Stimulated activated CD4-positive, alpha-beta T cell treated with anti-CD3 and anti-CD28 coated beads, Interleukin-12 subunit alpha, Interleukin-12 subunit beta, amount 100 ng/mL, for 4 hours (primary cell): ENCODE data around the gene LRP10.
A peak's percentile ranks its signal among the peaks of the same experiment; 100 is the strongest.

Experiments
- DNase-seq: peaks from one replicate; pipeline ENCODE4 v3.0.0-alpha.2; 2020

LRP10 gene

GRCh38 chr14:22865424-22866405 is 5.8 kb upstream of the LRP10 start:
- DNase-seq: no peak

GRCh38 chr14:22866874-22867273 is 4.7 kb upstream of the LRP10 start:
- DNase-seq: no peak

GRCh38 chr14:22870811-22871223 is 723 bp upstream of the LRP10 start:
- no peak for DNase-seq

GRCh38 chr14:22872033-22872832 is 693 bp downstream of the LRP10 start:
- DNase-seq: peak; percentile 66

- DNase-seq: no peak
Observed at GRCh38 chr14:22872833-22873520, 1.4 kb downstream of the LRP10 start.

DNA sequence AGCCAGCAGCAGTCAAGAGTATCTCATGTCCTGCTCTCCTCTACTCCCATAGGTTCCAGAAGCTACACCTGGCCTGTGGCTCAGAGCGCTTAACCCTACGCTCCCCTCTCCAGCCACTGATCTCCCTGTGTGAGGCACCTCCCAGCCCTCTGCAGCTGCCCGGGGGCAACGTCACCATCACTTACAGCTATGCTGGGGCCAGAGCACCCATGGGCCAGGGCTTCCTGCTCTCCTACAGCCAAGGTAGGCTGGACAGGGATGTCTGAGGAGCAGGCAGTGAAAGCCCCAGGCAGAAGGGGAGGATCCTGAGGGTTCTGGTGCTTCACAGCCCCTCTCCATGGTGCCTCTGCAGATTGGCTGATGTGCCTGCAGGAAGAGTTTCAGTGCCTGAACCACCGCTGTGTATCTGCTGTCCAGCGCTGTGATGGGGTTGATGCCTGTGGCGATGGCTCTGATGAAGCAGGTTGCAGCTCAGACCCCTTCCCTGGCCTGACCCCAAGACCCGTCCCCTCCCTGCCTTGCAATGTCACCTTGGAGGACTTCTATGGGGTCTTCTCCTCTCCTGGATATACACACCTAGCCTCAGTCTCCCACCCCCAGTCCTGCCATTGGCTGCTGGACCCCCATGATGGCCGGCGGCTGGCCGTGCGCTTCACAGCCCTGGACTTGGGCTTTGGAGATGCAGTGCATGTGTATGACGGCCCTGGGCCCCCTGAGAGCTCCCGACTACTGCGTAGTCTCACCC is 3.6 kb downstream of the LRP10 start:
- no peak for DNase-seq

DNA sequence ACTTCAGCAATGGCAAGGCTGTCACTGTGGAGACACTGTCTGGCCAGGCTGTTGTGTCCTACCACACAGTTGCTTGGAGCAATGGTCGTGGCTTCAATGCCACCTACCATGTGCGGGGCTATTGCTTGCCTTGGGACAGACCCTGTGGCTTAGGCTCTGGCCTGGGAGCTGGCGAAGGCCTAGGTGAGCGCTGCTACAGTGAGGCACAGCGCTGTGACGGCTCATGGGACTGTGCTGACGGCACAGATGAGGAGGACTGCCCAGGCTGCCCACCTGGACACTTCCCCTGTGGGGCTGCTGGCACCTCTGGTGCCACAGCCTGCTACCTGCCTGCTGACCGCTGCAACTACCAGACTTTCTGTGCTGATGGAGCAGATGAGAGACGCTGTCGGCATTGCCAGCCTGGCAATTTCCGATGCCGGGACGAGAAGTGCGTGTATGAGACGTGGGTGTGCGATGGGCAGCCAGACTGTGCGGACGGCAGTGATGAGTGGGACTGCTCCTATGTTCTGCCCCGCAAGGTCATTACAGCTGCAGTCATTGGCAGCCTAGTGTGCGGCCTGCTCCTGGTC is 4.3 kb downstream of the LRP10 start:
- DNase-seq: no peak

GRCh38 chr14:22877000-22877501 is 5.5 kb downstream of the LRP10 start:
- no peak for DNase-seq

GRCh38 chr14:22878271-22879246 is 7.0 kb downstream of the LRP10 start:
- no peak for DNase-seq

GRCh38 chr14:22882064-22882463 is 10.5 kb downstream of the LRP10 start:
- no peak for DNase-seq

- no peak for DNase-seq
Observed at GRCh38 chr14:22882529-22883172, 11.1 kb downstream of the LRP10 start.

GRCh38 chr14:22883173-22883976 is 11.8 kb downstream of the LRP10 start, which contains the start of gene REM2:
TSS of gene REM2 (plus strand) at chr14:22883222. CDS start at chr14:22883288, 66 bp downstream.
- no peak for DNase-seq

DNA sequence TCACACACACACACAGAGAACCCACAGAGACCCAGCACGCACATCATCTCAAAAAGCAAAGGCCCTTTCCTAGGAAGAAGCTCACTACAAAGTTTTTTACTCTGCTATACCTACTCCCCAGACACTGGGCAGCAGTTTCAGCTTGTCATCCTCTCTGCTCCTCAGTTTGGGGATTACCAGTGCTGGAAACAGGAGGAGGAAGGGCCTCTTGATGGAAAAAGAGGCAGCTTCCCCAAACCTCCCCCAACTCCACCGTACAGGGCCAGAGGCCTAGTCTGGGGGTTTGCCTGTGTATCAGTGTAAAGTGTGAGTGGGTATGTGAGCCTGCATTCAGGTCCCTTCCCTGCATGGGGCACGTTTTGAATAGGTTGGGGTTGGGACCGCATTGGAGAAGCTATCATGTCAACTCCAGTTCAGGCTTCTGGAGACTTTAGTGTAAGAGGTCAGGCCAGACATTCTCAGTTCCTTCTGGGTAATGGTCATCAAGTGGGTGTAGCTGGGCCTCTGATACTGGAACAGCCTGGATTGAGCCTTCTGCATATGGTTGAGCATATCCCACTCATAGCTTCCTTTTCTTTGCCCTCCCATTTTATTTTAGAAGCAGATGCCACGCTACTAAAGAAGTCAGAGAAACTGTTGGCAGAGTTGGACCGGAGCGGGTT is 12.7 kb downstream of the LRP10 start:
- no peak for DNase-seq

DNA sequence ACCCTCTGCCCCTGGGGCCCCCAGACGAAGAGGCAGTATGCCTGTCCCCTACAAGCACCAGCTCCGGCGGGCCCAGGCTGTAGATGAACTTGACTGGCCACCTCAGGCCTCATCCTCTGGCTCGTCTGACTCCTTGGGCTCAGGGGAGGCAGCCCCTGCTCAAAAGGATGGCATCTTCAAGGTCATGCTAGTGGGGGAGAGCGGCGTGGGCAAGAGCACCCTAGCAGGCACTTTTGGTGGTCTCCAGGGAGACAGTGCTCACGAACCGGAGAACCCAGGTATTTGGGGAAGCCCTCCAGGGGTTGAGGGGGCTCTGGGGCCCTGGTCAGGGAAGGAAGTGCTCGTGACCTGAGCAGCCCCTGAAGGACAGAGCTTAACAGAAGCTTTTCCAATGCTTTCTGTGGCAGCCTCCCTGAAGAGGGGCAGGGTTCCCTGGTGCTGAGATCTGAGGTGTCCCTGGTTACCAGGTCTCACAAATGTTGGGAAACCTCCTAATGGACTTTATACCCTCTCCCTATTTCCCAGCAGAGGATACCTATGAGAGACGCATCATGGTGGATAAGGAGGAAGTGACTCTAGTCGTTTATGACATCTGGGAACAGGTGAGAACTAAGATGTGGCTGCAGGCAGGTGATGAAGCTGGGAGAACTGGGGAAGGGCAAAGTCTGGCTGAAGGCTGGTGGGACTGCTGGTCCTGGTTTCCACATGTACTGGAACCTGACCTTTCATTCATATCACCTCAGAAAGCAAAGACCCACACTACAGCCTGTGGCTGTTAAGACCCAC is 13.4 kb downstream of the LRP10 start:
- DNase-seq: no peak

DNA sequence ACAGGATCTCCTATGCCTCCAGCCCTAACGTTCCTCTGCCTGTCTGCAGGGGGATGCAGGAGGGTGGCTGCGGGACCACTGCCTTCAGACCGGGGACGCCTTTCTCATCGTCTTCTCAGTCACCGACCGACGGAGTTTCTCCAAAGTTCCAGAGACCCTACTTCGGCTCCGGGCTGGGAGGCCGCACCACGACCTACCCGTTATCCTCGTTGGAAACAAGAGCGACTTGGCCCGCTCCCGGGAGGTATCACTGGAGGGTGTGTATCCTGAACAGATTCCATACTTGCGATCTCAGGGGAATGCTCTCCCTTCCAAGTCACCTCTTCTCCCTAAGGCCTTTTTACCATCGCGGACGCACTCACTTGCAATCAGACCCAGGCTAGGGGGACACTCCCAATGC is 14.4 kb downstream of the LRP10 start:
- DNase-seq: no peak

DNA sequence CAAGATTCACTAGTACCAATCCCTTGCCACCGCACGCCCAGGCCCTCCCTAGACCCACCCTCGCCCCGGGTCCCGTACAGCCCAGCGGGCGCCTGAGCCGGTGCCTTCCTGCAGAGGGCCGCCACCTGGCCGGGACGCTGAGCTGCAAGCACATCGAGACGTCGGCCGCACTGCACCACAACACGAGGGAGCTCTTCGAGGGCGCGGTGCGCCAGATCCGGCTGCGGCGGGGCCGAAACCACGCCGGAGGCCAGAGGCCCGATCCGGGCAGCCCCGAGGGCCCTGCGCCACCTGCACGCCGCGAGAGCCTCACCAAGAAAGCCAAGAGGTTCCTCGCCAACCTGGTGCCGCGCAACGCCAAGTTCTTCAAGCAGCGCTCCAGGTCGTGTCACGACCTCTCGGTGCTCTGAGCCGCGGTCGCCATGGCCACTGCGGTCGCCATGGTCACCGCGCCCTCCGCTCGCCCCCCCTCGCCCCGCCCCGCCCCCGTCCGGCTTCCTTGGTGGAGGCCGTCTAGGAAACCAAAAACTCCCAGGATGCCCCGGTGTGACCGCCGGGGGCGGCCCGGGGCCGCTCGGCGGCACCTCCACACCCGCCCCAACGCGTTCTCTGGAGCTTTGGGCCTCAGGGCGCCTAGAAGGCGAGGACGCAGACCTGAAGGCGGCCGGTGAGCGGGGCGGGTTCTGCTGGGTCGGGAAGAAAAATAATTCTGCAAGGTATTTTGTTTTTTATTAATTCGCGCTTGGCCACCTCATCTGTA is 15.1 kb downstream of the LRP10 start:
- DNase-seq: peak; percentile 62
